Measurements from ENCODE around the gene AATK. TPM values are rescaled to one million over a fixed set of nuclear protein-coding genes. Genes with fewer than 3 reads are reported as not detected.

Gene AATK
- total and polyA plus RNA-seq, 2 experiments from 2014 or later, result 1.1 to 5.0 TPM

DNA sequence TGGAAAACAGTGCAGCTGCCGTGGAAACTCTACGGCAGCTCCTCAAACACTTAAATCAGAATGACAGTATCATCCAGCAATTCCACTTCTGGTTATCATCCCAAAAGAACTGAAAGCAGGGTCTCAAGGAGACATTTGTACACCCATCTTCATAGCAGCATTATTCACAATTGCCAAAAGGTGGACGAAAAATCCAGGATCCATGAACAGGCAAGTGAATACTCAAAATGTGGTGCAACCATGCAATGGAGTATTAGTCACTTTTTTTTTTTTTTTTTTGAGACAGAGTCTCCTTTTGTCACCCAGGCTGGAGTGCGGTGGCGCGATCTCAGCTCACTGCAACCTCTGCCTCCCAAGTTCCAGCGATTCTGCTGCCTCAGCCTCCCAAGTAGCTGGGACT lies 10.6 kb upstream of the AATK start:
- no peaks in the 10 kb centered on the region for H3K4me1 Mint-ChIP-seq
- Histone ChIP-seq H3K9me2 (ENCODE audit: insufficient read depth) (no peaks in the 10 kb centered on the region), H4K20me1 (replicated peaks; ENCODE audit: insufficient read depth) (no peaks in the 10 kb centered on the region), H2AFZ (no peak overlapping the region), H3K4me2 (no peak overlapping the region), H3K4me1 (ENCODE audit: insufficient read depth) (no peaks in the 10 kb centered on the region), H3K79me2 (replicated peaks; ENCODE audit: insufficient read depth) (no peaks in the 10 kb centered on the region), H3K4me3 (no peak overlapping the region), H3K36me3 (ENCODE audit: insufficient read depth) (no peaks in the 10 kb centered on the region), H3K27ac (ENCODE audit: low read depth) (no peak overlapping the region), H3K27me3 (ENCODE audit: insufficient read depth) (no peaks in the 10 kb centered on the region), H3F3A (replicated peaks; ENCODE audit: low read depth) (no peaks in the 10 kb centered on the region)
- no peak overlapping the region for H3K4me3 Mint-ChIP-seq
- no peak for TF ChIP-seq REST (IDR thresholded peaks at IDR 0.05; ENCODE audit: unreplicated experiment)
- TF ChIP-seq POLR2AphosphoS5 (IDR thresholded peaks at IDR 0.05; ENCODE audit: low read depth), result no peak
- TF ChIP-seq, protein P1, sequence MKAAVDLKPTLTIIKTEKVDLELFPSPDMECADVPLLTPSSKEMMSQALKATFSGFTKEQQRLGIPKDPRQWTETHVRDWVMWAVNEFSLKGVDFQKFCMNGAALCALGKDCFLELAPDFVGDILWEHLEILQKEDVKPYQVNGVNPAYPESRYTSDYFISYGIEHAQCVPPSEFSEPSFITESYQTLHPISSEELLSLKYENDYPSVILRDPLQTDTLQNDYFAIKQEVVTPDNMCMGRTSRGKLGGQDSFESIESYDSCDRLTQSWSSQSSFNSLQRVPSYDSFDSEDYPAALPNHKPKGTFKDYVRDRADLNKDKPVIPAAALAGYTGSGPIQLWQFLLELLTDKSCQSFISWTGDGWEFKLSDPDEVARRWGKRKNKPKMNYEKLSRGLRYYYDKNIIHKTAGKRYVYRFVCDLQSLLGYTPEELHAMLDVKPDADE (IDR thresholded peaks at IDR 0.05), result no peak
- no peak for TF ChIP-seq CREB1 (CRISPR knock-in tag; IDR thresholded peaks at IDR 0.05; ENCODE audit: low read depth)
- no peaks in the 10 kb centered on the region for H3K9me3 Mint-ChIP-seq
- no peaks in the 10 kb centered on the region for H3K36me3 Mint-ChIP-seq (ENCODE audit: low read depth)
- H3K27me3 Mint-ChIP-seq (ENCODE audit: insufficient read depth, low read depth, poor library complexity), result peaks cover 3% of the 10 kb centered on the region
- H3K27ac Mint-ChIP-seq, result no peak overlapping the region
- DNase-seq (ENCODE audit: low spot score) (no peak), ATAC-seq (no peak)

DNA sequence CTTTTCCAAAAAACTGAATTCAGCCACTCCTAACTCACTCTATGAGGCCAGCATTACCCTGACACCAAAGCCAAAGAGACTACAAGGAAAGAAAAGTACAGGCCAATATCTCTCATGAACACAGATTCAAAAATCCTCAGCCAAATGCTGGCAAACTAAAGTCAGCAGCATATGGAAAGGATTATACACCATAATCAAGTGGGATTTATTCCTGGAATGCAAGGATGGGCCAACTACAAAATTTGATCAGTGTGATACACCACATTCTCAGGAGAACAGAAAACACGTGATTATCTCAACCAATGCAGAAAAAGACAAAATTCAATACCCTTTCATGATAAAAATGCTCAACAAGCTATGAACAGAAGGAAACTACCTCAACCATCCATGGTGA lies 7.7 kb upstream of the AATK start:
- Histone ChIP-seq H4K20me1 (replicated peaks; ENCODE audit: insufficient read depth) (no peaks in the 10 kb centered on the region), H3K79me2 (replicated peaks; ENCODE audit: insufficient read depth) (no peaks in the 10 kb centered on the region), H3K36me3 (ENCODE audit: insufficient read depth) (no peaks in the 10 kb centered on the region), H3K9me2 (ENCODE audit: insufficient read depth) (no peaks in the 10 kb centered on the region), H2AFZ (no peak overlapping the region), H3K4me3 (no peak overlapping the region), H3K4me1 (ENCODE audit: insufficient read depth) (no peaks in the 10 kb centered on the region), H3K4me2 (no peak overlapping the region), H3K27ac (ENCODE audit: low read depth) (no peak overlapping the region), H3F3A (replicated peaks; ENCODE audit: low read depth) (0 out of 2 replicates have a peak, but pooled peaks cover 8% of the 10 kb centered on the region), H3K27me3 (ENCODE audit: insufficient read depth) (no peaks in the 10 kb centered on the region)
- ATAC-seq, result no peak
- H3K9me3 Mint-ChIP-seq, result no peaks in the 10 kb centered on the region
- H3K4me3 Mint-ChIP-seq, result no peak overlapping the region
- DNase-seq (ENCODE audit: low spot score), result no peak
- peaks cover 3% of the 10 kb centered on the region for H3K27me3 Mint-ChIP-seq (ENCODE audit: insufficient read depth, low read depth, poor library complexity)
- H3K36me3 Mint-ChIP-seq (ENCODE audit: low read depth), result no peaks in the 10 kb centered on the region
- no peaks in the 10 kb centered on the region for H3K4me1 Mint-ChIP-seq
- H3K27ac Mint-ChIP-seq, result no peak overlapping the region
- TF ChIP-seq ZNF462 (CRISPR knock-in tag; IDR thresholded peaks at IDR 0.05) (no peak), REST (IDR thresholded peaks at IDR 0.05; ENCODE audit: unreplicated experiment) (no peak), CREB1 (CRISPR knock-in tag; IDR thresholded peaks at IDR 0.05; ENCODE audit: low read depth) (no peak), ZNF331 (CRISPR knock-in tag; IDR thresholded peaks at IDR 0.05; ENCODE audit: low read depth) (no peak), NANOG (IDR thresholded peaks at IDR 0.05; ENCODE audit: borderline replicate concordance) (no peak)

All from GM23338 (cell line).